IPS DF 19.7 (cell line): ENCODE measurements around the gene M1AP.

Source experiments
- DNase-seq: peaks from one replicate; pipeline ENCODE4 v3.0.0-alpha.2; 2013; ENCODE audit warnings: low read depth, low spot score

Gene M1AP

GRCh38 chr2:74597410-74597809 is 50.7 kb downstream of the M1AP start:
- DNase-seq, result no peak

DNA sequence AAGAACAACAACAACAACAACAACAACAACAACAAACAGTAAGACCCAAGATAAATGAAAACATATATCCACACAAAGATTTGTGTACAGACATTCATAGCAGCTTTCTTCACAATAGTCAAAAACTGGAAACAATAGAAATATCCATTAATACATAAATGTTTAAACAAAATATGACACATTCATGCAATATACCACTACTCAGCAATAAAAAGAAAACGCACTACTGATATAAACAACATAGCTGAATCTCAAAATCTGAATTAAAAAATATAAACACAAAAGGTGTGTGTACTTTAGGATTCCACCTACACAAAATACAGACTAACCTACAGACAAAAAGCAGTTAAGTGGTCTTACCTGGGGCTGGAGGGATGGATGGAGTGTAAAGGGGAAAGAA is 51.5 kb downstream of the M1AP start:
- no peak for DNase-seq

- no peak for DNase-seq
Observed at GRCh38 chr2:74593826-74594772, 54.0 kb downstream of the M1AP start.

DNA sequence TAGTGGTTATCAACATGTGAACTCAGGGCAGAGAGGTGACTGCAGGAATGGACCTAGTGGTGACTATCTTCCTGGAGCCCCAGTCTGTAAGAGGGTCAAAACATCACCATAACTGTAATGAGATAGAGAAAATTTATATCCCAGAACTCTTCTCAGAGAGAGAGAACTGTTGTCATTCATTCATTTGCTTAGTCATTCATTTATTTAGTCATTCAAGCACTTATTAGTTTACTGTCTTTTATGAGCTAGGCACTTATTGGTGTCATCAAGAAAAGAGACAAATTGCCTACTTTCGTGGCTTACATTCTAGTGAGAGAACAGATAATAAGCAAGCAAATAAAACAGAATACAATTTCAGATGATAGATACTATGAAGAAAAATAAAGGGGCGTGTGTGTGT is 59.5 kb downstream of the M1AP start:
- DNase-seq, result no peak

DNA sequence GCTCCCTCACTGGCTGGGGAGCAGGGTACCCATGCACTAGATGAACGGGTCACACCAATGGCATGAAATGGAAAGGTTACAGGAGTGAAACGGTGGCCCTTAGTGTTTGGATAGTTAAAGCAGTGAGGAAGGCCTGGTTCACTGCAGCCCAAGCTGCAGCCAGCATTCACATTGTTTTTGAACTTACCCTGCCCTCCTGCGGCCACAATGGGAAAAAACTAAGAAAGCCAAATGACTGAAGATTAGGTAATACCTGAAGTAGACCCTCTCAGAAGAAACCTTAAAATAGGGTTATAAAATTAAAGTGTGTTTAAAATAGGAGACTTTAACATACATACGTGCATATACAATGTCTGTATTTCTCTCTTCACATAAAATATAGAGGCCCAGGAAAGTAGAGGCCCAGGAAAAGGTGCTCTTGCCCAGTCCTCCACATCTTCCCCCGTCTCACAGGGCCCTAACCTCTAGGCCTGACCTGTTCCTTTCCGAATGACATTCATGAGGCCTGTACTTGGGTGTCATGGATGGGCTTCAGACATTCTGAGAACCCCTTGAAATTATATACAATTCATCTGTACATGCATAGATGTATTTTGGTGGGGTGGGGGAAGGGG is 60.4 kb downstream of the M1AP start:
- DNase-seq, result peak; percentile 33

- DNase-seq, result no peak
Observed at GRCh38 chr2:74585406-74586185, 62.5 kb downstream of the M1AP start.

DNA sequence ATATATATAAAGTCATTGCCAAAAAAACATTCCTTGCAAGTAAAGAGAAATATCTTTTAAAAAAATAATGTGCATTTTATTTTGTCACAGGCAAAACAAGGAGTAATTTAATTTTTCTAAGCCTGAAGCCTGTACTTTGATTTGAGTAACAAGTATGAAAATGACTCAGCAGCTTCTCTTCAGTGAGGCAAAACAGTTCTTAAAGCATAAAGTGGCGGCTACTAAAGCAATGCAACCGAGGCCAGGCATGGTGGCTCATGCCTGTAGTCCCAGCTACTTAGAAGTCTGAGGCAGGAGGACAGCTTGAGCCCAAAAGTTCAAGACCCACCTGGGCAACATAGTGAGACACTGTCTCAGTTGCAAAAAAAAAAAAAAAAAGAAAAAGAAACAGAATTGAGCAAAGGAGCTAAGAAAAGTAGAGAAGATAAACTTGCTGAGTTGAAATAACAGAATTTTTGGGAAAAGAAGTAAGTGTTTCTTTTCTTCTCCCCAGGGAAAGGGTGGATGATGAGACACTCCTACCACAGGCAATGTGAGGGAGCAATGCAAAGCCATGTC is 64.0 kb downstream of the M1AP start:
- DNase-seq, result no peak

DNA sequence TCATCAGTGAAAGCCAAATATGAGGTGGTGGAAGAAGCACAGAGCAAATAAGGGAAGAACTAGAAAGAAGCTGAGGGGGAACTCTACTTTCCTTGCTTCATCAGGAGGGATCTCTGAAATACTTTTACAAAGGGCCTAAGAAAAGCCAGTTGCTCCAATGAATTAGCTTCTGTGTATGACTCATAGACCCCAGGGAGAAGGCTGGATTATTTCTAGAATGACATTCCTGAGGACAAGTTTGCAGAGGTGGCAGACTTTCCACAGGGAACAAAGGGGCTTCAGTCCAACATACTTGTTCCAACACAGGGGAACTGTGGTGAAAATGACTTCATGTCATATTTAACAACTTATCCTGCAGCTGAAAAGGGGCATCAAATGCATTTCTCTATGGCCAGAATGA is 64.6 kb downstream of the M1AP start:
- DNase-seq, result no peak

DNA sequence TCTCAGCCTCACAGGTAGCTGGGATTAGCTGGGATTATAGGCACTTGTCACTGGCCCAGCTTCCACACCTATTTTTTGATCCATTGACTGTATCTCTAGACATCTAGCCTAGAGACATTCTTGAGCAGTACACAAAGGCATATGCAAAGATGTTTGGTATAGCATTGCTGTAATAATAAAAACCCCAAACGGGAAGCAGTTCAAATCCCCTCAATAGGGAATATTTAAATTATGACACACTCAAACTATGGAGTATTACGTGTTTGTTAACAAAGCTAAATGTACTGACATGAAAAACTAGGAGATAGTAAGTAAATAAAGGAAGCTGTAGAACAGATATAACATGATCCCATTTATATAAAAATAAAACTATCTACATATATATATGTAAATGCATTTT is 65.9 kb downstream of the M1AP start:
- DNase-seq, result no peak

GRCh38 chr2:74581463-74581862 is 66.7 kb downstream of the M1AP start:
- DNase-seq, result no peak

DNA sequence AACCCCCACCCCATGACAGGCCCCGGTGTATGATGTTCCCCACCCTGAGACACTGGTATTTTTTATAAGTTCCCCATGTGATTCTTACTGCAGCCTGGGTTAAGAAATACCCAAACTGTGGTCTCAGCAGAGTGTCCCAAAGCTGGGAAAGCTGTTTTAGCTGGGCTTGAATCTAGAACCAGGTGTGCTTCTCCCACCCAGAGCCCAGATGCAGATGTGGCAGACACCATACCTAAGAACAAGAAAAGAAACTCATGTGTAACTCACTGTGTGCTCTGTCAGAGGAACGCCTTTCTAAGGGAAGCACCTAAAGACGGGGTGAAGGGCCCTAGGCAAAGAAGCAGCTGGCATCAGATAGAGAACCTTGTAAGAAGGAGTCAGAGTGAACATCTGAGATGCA is 69.7 kb downstream of the M1AP start:
- DNase-seq, result no peak

- no peak for DNase-seq
Observed at GRCh38 chr2:74577448-74577847, 70.7 kb downstream of the M1AP start.

- DNase-seq, result no peak
Observed at GRCh38 chr2:74576863-74577229, 71.3 kb downstream of the M1AP start.

- DNase-seq, result no peak
Observed at GRCh38 chr2:74576211-74576862, 71.8 kb downstream of the M1AP start.

- DNase-seq, result no peak
Observed at GRCh38 chr2:74575320-74575719, 72.8 kb downstream of the M1AP start.

DNA sequence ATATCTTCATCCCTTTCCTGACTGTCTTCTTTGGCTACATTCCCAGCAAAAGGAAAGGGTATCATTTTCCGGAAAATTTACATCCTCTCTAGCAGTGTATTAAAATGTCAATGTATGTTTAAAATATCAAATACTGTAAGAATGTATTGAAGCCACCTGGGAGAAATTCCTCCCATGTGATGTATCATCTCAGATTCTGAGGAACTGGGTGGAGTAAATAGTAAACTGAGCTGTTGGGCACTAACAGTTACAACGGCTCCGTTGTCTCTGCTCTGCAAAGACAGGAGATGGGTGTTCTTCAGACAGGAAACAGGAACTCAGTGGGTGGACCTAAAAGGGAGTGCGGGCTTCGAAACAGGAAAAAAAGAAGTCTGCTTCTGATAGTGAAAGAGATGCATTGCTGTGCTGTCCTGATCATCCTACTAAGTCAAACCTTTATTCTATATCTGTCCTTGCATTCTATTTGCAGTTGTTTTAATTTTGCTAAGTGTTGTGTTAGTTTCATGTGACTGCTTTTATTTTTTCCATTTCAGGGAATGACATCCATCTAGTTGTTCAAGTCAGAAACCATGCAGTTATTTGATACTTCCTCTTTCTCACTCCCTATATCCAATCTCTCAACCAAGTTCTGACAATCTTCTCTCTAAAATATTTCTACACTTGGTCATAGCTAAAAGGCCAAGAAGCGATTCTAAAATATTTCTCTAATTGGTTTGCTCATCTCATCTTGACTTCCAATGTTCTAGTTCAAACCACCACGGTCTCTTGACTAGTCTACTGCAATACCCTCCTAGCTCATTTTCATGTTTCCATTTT is 74.2 kb downstream of the M1AP start:
- no peak for DNase-seq

DNA sequence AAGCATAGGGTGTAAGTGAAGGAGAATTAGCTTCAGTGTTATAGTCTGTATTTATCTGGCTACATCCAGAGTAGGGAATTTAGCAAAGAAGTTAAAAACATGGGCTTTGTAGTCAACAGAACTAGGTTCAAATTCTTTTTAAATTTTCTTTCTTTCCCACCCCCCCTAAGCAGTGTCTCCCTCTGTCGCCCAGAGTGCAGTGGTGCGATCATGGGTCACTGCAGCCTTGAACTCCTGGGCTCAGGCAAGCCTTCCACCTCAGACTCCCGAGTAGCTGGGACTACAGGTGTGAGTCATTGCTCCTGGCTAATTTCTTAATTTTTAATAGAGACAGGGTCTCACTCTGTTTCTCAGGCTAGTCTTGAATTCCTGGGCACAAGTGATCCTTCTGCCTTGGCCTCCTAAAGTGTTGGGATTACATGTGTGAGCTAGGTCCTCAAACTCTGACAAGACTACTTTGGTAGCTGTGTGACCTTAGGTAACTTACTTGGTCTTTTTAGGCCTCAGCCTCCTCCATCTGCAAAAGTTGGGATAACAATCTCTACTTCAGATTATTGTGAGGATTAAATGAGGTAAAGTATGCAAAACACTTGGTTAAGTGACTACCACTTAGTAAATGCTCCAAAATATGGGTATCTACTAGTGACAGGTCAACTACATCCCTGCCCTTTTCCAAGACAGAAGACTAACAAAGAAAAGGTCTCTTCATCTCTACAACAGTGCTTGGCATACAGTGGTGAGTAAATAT is 75.8 kb downstream of the M1AP start:
- DNase-seq, result no peak

DNA sequence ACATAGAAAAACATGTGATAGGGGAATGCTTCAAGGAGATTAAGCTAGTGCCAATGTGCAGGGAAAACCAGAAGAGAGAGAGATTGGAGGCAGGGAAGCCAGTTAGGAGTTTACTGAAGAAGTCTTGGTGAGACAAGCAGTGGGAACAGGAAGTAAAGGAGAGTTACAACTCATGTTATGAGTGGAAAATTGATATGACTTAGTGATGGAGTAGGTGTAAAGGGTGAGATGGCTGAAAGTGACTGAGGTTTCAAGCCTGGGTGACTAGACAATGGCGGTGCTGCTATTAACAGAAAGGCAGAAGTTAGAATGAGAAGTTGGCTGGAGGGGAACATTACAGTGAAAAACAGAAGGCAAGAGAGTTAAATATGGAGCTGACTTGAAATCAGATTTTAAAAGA is 77.1 kb downstream of the M1AP start:
- no peak for DNase-seq

GRCh38 chr2:74569686-74570085 is 78.4 kb downstream of the M1AP start:
- no peak for DNase-seq

DNA sequence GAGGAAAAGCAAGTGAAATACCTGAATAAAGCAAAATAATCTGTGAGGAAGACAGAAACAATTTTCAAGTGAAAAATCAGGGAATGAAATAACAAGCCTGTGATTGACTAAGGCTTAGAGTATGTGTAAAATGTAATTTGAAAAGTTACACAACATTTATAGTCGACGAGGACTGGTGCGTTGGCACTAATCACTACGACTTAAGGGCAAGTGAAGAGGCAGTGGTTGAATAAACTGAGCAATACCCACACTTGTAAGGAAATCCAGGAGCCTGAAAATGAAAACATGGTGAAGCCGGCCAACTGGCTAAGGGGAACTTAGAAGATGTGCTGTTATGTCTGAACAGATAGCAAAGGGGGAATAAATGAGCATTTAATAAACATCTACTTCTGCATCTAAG is 80.2 kb downstream of the M1AP start:
- DNase-seq, result no peak
